Thoracic aorta (tissue), 2 donors: ENCODE data around the gene RFTN1. TPM values are rescaled to one million over a fixed set of nuclear protein-coding genes. Genes with fewer than 3 reads are reported as not detected.

Experiments used
- ATAC-seq: fragments of 150-250 bp; one replicate; pipeline ENCODE4 v1.8.0; 2017; ENCODE audit warnings: low read depth; ENCODE audit not compliant: insufficient number of reproducible peaks, low FRiP score
- DNase-seq: peaks from one replicate; pipeline ENCODE4 v3.0.0-alpha.2; 2020; ENCODE audit warnings: low spot score
- H3K27ac ChIP-seq, 2 donors: fragments of 200-600 bp; sonication (generic); 1 replicate in 1 of 2; 2 replicates in 1 of 2; pipeline ENCODE4 v1.5.1; 2016; ENCODE audit warnings: mild to moderate bottlenecking in 2 of 2, moderate library complexity in 2 of 2
- H3K27me3 ChIP-seq: fragments of 200-600 bp; sonication (generic); replicated peaks from 2 replicates; pipeline ENCODE4 v1.6.0; 2016; ENCODE audit warnings: mild to moderate bottlenecking; ENCODE audit not compliant: insufficient read depth
- H3K36me3 ChIP-seq: fragments of 200-600 bp; sonication (generic); one replicate; pipeline ENCODE4 v1.5.1; 2016
- H3K4me1 ChIP-seq, 2 donors: fragments of 200-600 bp; sonication (generic); 1 replicate in 1 of 2; 2 replicates in 1 of 2; pipeline versions ENCODE4 v1.5.1 to v1.6.0; 2016; ENCODE audit warnings: low read depth in 2 of 2, mild to moderate bottlenecking in 1 of 2; ENCODE audit not compliant: control insufficient read depth in 1 of 2
- H3K4me3 ChIP-seq: fragments of 200-600 bp; sonication (generic); 2 replicates; pipeline ENCODE4 v1.5.1; 2016; ENCODE audit warnings: mild to moderate bottlenecking
- H3K9me3 ChIP-seq: fragments of 200-600 bp; sonication (generic); 2 replicates; pipeline ENCODE4 v1.5.1; 2016
- total RNA-seq, 2 donors: library from RNA; depleted of rRNA; stranded (reverse); fragments of >200 nt; gene quantifications; one replicate each; pipeline versions ENCODE4 v1.1.0 to v1.2.3, GENCODE V29; 2016
- TF ChIP-seq, protein P1 (sequence below): fragments of 200-600 bp; sonication (generic); IDR thresholded peaks from one replicate; pipeline ENCODE4 v1.5.1; 2019; ENCODE audit warnings: antibody characterized with exemption

The RFTN1 gene
- total RNA-seq, 2 donors from 2014 or later, result 69.7 to 108 TPM

DNA sequence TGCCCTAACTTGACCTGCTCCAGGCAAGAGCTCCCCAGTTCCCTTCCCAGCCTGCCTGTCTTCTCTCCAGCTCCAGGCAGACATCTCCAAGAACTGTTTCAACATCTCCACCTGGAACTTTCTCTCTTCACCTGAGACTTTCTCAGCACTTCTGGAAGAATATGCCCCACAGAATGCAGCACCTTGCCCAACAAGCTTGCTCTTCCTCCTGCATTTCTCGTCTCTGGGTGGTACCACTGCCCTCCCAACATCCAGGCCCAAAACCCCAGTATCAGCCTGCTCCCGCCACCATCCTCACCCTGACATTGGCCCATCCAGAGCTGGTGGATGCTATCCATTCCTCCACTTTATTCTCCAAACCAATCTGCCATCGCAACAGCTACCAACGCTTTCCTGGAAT is 8.8 kb downstream of the RFTN1 start:
- Histone ChIP-seq H3K9me3 (no peaks in the 10 kb centered on the region), H3K36me3 (no peaks in the 10 kb centered on the region), H3K27ac (no peak overlapping the region), H3K4me3 (no peak overlapping the region), H3K4me1 (peaks cover 5 to 42% of the 10 kb centered on the region in 2 donors), H3K27me3 (no peaks in the 10 kb centered on the region)
- no peak for DNase-seq
- no peak for ATAC-seq
- TF ChIP-seq, protein P1, sequence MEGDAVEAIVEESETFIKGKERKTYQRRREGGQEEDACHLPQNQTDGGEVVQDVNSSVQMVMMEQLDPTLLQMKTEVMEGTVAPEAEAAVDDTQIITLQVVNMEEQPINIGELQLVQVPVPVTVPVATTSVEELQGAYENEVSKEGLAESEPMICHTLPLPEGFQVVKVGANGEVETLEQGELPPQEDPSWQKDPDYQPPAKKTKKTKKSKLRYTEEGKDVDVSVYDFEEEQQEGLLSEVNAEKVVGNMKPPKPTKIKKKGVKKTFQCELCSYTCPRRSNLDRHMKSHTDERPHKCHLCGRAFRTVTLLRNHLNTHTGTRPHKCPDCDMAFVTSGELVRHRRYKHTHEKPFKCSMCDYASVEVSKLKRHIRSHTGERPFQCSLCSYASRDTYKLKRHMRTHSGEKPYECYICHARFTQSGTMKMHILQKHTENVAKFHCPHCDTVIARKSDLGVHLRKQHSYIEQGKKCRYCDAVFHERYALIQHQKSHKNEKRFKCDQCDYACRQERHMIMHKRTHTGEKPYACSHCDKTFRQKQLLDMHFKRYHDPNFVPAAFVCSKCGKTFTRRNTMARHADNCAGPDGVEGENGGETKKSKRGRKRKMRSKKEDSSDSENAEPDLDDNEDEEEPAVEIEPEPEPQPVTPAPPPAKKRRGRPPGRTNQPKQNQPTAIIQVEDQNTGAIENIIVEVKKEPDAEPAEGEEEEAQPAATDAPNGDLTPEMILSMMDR, result no peak

DNA sequence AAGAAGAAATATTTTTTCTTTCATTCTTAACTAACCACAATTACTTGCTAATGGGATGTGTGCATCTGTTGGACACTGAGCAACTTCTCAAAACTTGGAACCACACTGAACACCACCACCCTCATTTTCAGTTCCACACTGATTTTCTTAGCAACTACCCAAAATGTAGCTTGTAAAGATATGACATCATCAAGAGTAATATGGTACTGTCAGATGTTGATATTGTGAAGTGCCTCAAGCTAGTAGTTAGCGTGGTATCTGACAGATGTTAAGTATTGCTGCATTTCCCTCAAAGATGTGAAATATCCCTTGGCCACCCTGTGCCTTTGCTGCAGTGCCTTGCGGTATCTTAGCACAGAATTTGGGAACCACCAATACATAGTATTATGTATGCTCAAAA is 9.3 kb downstream of the RFTN1 start:
- no peak for ATAC-seq
- no peak overlapping the region for H3K27ac ChIP-seq
- H3K4me1 ChIP-seq, result peaks cover 5 to 42% of the 10 kb centered on the region in 2 donors
- H3K4me3 ChIP-seq, result no peak overlapping the region
- no peaks in the 10 kb centered on the region for H3K36me3 ChIP-seq
- no peaks in the 10 kb centered on the region for H3K27me3 ChIP-seq
- no peak for DNase-seq
- no peaks in the 10 kb centered on the region for H3K9me3 ChIP-seq
- TF ChIP-seq, protein P1, result no peak

DNA sequence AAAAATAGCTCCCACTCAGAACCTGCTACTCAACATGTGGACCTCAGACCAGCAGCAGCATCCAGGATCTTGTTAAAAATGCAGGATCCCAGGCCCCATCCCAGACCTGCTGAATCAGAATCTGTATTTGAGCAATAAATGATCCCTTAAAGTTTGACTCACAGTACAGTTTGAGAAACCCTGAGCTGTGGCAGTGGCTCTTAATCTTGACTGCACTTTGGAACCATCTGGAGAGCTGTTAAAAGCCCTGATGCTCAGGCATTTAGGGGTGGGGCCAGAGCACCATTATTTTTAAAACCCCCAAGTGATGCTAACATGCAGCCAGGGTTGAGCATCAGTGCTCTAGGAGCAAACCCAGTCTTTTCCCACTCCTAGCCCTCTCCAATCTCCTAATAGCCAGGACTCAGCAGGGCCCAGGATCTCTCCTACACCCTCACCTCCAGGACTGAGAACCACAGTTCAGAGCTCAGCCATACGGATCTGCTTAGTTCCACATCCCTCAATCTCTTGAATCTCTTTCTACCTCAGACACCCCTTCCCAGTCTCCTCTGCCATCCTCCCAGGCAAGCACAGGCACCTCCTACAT is 10.2 kb downstream of the RFTN1 start:
- ATAC-seq, result no peak
- Histone ChIP-seq H3K4me1 (peaks cover 7 to 40% of the 10 kb centered on the region in 2 donors), H3K27ac (no peak overlapping the region), H3K36me3 (no peaks in the 10 kb centered on the region), H3K4me3 (no peak overlapping the region), H3K9me3 (no peaks in the 10 kb centered on the region), H3K27me3 (no peaks in the 10 kb centered on the region)
- TF ChIP-seq, protein P1, result no peak
- no peak for DNase-seq

DNA sequence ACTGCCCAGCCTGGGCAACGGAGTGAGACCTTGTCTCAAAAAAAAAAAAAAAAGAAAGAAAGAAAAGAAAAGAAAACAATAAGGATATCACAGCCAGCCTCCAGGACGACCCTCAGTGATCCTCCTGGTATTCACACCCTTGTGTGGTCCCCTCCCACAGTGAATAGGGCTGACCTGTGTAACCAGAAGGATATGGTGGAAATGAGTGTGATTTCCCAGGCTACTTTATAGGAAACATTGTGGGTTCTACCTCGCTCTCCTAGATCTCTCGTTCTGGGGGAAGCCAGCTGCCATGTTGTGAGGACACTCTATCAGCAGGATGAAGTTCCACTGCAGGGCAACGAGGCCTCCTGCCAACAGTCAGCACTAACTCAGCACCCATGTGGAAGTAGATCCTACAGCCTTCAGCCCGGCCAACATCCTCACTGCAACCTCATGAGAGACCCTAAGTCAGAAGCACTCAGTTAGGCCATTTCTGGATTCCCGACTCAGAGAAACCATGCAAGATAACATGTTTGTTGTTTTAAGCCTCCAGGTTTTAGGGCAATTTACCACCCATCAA is 11.1 kb downstream of the RFTN1 start:
- no peaks in the 10 kb centered on the region for H3K9me3 ChIP-seq
- no peak overlapping the region for H3K4me3 ChIP-seq
- DNase-seq (no peak), ATAC-seq (no peak)
- TF ChIP-seq, protein P1, result no peak
- peaks cover 7 to 37% of the 10 kb centered on the region in 2 donors for H3K4me1 ChIP-seq
- no peak overlapping the region for H3K27ac ChIP-seq
- no peaks in the 10 kb centered on the region for H3K27me3 ChIP-seq
- no peaks in the 10 kb centered on the region for H3K36me3 ChIP-seq

DNA sequence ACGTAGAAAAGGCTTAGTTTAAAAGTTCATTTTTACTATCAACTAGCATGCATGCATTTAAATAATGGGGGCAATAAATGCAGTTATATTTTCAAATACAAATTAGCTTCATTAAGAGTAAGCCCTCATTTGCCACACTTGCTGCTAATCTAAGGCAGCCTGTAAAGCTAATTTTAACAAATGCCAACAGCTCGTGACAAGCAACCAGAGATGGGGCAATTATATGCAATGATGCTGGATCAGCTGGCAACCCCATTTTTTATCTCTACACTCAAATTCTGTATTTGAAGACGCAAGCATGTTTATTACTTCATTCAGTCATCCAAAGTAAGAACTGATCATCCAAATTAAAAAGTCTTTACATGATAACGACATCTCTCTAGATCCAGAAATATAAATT is 12.1 kb downstream of the RFTN1 start:
- H3K4me3 ChIP-seq, result no peak overlapping the region
- H3K36me3 ChIP-seq, result no peaks in the 10 kb centered on the region
- peaks cover 7 to 40% of the 10 kb centered on the region in 2 donors for H3K4me1 ChIP-seq
- DNase-seq, result no peak
- no peaks in the 10 kb centered on the region for H3K27me3 ChIP-seq
- no peaks in the 10 kb centered on the region for H3K9me3 ChIP-seq
- TF ChIP-seq, protein P1, result no peak
- H3K27ac ChIP-seq, result no peak overlapping the region
- ATAC-seq, result no peak
